Activated CD8-positive, alpha-beta memory T cell treated with anti-CD3 and anti-CD28 coated beads for 24 hours (primary cell): ENCODE measurements around the gene FBLN5.

Experiments used
- DNase-seq: peaks from one replicate; pipeline ENCODE4 v3.0.0-alpha.2; 2020

Gene FBLN5, protein sequence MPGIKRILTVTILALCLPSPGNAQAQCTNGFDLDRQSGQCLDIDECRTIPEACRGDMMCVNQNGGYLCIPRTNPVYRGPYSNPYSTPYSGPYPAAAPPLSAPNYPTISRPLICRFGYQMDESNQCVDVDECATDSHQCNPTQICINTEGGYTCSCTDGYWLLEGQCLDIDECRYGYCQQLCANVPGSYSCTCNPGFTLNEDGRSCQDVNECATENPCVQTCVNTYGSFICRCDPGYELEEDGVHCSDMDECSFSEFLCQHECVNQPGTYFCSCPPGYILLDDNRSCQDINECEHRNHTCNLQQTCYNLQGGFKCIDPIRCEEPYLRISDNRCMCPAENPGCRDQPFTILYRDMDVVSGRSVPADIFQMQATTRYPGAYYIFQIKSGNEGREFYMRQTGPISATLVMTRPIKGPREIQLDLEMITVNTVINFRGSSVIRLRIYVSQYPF

DNA sequence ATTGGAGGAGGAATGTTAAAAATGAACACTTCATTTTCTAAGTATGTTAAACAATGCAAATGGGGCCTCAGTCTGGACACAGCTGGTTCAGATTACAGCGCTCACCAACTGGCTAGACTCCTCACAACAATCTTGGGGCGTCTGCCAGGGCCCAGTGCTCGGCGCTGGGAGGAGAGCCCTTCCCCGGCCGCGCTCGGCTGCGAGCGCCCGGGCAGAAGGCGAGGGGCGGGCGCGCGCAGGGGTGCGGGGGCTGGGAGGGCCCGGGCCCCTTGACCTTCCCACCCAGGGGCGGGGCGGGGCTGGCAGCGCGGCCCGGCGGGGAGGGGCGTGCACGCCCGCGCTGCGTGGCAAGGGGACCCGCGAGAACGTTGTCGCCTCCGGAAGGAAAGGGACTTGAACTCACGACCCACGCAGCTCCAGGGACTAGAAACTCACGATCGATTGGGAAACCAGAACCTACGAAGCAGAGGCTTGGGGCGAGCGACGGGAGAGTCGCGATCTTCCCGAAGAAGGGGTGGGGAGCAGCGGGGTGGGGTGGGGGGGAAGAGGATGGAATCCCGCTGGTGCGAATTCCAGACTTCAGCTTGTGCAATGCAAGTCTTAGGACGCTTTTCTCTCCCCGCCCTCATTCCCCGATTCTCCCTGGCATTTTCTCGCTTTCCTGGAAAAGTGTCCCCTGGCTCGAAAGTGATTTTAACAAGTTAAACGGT is at the start of gene FBLN5:
Gene FBLN5 (minus strand): TSS at position 220 of the 710 bp plus-strand sequence. CDS start 465 bp downstream, outside the sequence.
- peak; percentile 73 for DNase-seq

DNA sequence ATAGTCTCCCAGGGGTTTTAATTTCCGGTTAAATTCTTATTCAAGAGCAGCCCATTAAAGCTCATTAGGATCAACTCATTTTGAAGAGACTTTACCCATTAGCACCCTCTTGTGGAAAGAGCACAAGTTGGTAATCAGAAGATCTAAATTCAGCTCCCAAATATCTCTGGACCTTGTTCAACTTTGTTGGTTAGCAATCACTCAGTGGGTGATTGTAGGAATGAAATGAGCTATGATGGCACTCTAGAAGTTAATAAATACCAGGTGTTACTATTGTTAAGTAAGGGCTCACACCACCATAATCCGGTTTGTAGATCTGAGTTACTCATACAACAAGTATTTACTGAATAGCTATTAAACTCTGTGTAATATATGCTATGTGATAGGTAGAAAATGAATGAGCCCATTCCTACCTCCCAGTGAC is 49.5 kb upstream of the FBLN5 start:
- DNase-seq: no peak

DNA sequence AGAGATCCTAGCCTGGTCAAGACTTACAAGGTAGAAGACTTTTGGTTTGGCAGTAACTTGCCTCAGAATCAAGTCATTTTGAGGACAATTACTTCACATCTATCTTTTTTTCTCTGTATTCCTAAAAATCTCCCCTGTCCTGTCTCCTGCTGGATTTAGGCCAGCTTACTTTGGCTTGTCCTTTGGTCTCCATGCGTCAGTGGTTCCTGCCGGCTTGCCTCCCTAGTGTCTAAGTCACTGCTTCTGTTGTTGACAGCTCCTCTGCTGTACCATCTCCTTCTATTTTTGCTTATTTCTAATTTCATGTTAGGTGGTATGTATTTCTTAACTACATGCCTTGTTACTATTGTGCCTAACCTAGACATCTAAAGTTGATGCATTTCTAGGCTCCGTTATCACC is 39.7 kb upstream of the FBLN5 start:
- no peak for DNase-seq

DNA sequence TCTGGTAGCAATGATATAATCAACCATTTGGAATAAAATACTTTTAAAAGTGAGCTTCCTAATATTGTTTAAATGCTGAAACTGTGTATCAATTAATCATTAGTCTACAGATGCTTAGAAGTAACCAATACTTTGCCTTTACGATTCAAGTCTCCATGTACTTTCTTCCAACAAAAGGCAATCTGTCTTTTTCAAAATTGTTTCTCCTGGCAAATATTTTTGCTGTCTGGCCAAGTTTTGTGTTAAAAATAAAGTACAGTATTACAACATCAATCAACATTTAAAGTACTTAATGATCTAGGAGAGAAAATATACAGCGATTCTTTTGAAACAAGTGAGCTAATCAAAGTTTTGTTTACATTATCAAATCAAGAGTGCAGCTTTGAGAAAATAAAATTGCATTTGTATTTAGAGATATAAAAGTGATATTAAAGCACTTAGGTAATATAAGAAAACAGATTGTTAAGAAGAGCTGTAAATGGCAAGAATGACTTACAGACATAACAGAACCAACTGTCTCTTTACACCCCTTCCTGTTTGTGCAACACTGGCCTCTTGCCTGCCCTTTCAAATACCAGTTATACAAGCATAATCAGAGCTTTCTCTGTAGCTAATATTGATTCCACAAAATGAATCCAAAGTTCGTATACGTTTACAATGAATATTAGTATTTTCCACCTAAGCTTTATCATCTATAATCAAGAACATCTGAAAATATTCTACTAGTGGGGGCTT is 38.2 kb upstream of the FBLN5 start:
- DNase-seq: no peak

DNA sequence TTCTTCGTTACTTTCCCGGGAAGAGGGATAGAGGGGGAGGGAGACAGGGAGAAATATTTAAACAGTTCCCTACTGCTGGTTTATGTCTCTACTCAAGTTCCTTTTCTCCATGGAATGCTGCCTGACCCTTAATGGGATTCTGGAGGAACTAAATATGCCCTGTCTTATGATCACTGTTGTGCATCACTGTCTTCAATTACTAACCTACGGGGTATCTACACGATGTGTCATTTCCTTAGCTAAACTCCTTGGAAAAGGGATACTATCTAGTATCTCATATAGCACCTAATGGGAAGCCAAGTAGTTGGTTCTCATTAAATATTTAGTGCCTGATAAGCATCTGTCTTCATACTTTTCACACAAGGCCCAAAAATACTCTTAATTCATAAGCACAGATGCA is 37.5 kb upstream of the FBLN5 start:
- no peak for DNase-seq

DNA sequence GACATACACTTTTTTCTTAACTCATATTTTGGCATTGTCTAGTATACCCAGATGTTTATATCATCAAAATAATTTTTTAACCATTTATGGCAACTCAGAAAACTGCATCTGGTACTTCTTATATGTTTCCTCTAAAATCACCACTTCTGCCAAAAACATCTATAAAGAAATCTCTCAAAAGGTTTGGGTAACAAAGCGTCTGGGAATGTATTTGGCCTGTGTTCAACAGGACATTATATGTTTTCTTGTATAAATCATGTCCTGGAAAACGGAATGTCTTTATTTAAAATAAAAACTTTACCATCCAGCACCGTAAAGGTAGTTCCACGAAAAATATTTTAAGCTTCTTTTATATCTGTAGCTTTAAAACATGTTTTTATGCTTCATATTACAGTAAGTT is 36.1 kb upstream of the FBLN5 start:
- DNase-seq: no peak

DNA sequence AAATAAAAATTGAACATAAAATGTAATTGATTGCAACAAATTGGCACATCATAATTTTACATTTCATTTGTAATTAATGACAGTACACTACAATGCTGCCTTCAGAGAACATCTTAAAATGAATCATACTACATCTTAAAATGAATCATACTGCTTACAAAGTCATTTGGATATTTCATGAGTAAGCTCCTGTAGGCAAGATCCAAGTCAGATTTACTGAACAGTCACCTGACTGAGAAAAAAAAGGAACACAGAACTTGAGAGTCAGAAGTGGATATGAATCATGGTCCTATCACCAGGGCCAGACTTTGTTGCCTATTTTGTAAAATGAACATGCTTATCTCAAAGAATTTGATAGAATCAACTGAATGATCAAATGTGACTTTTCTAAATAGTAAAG is 32.7 kb upstream of the FBLN5 start:
- no peak for DNase-seq

DNA sequence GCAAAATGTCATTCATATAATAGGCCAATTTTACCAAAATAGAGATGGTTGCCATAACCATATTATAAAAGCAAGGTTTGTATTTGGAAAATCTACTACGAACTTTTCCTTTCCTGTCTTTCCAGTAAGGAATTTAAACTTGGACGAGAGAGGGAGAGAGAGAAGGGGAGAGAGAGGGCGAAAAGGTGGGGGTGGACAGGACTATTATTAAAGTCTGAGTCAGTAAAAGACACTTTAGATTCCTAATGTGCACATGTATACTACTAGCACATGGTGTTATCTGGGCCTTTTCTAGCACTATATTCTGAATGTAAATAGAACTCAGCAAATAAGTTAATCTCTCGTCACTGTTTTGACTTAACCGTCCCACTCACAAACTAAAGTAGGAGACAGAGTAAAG is 30.4 kb upstream of the FBLN5 start:
- DNase-seq: no peak

DNA sequence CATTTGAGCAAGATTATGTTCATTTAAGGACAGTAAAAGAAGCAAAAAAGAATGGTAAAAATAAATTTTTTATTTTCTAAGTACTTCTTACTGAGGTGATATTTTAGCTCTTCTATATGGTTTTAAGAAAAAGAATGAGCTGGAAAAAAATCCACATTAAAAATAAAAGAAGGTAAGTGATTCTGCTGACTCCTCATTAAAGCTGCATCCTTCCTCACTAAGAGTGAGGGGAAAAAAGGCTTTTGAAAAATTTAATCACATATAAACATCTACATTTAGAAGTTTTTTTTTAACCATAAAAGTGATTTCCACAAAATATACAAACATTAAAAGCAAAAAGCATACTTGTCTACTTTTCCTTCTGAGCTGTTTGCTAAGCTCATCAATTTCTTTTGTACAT is 28.3 kb upstream of the FBLN5 start:
- DNase-seq: no peak

DNA sequence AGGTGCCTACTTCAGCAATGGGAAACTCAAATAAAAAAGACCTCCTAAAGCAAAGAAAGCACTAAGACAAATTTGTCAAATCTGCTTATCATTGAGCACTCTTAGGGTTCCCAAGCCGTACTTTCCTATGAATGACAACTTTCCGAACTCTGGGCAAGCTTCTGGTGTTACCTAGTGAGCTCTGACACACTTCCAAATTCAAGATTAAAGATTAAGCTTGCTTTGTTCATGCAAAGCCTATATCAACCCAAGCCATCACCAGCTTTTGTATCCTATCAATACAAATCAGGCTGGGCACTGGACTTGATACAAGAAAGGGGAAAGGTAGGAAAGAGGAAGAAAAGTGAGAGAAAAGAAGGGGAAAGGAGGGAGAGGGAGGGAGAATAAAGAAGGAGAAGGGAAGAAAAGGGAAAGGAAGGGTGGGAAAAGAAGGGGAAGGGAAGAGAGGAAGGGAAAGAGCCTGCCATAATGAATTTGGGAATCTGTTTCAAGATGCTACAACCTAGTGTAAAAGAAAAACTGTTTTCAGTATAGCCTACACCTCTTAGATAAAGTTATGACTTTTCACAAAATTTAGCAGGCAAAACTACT is 23.8 kb upstream of the FBLN5 start:
- DNase-seq: no peak

DNA sequence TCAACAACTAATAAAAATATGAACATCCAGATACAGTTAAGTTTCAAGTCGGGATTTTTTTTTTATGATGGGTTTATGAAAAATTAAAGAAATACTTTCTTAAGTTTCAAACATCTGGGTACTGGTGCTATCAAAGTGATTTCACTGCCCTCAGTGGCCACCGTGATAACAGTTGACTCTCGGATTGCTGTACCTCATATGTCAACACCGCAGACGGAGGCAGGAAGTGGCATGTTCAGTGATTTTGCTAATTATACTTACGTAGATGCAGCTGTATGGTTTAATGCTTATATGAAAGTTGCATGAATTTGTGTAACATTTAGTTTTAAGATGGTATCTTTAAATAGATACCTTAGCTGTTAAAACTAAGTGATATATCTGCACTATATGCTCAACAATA is 20.8 kb upstream of the FBLN5 start:
- DNase-seq: no peak

DNA sequence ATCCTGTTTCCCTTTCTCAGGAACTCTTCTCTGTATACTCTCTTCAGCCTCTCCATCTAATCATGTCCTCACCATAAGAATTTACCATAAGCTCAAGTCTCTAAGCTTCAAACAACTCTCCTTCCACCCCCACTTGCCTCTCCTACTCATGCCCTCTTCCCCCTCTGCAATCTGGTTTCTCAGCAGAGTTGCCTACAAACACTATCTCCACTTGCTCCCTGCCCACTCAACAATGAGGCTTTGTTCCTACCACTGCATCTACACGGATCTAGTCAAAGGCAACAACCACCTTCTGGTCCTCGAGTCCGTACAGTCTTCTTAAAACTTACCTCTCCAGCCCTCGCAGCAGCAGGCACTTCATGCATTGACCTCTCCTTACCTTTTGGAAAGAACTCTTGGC is 17.2 kb upstream of the FBLN5 start:
- no peak for DNase-seq

DNA sequence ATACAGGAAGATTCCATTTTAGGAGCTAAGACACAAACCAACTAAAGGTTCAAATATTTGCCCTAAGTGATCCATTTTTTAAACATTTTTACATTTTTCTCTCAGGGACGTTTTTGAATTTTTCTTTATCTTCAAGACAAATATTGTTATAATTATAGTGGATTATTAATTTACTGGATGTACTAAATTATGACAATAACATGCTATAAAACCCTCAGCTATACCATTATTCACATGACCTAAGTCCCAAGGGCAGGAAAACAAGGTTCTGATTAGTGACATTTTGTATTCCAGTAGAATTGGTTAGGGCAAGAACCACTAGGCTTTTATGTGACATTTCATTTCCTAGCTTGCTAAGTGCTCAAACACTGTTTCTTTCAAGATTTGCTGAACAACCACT is 16.5 kb upstream of the FBLN5 start:
- DNase-seq: no peak

DNA sequence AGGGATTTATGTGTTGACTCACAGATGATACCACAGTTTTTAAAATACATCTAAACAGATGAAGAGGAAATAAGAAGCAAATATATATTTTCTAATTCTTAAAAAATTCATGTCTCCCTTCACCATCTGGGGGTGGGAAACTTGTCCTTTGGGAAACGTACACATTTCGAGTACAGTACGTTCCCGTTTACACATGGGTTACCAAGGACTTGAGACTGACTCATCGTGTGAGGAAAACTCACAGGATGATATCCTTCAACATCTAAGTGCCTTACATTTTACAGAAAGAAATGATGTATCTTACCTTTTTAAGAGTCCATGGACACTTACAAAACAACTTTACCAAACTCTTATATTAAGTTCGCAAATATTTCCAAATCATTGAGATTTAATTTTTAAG is 16.0 kb upstream of the FBLN5 start:
- DNase-seq: no peak

DNA sequence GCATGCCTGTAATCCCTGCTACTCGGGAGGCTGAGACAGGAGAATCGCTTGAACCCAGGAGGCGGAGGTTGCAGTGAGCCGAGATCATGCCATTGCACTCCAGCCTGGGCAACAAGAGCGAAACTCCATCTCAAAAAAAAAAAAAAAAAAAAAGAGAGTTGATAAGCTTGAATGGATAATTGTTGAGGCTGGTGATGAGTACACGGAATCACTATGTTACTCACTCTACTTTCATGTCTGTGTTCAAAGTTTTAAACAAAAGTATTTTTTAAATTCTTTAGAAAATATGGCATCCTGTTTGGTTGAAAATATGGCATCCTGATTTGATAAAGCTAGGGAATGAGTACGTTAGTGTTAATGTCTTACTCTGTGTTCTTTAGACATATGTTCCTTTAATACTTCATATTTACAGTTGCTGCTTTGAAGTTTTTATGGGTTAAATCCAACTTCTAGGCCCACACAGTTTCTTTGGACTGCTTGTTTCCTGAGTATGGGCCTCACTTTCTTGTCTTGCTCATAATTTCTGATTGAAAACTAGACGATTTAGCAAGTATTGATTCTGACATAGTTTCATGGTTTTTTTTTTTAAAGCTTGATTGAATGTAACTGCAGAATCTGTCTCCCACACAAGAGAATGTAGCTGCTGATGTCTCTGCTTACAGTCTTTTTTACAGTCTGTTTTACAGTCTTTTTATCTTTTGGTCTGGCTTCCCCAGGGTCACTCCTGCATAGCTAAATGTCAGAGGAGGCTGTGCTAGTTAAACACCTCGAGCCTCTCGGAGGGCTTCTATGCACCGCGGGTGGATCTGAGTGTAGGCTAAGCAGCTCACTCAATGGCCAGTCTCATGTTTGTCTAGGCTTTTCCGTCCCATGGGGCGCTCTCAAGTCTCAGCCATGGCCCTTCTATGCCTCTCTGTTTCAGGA is 14.1 kb upstream of the FBLN5 start:
- DNase-seq: no peak

DNA sequence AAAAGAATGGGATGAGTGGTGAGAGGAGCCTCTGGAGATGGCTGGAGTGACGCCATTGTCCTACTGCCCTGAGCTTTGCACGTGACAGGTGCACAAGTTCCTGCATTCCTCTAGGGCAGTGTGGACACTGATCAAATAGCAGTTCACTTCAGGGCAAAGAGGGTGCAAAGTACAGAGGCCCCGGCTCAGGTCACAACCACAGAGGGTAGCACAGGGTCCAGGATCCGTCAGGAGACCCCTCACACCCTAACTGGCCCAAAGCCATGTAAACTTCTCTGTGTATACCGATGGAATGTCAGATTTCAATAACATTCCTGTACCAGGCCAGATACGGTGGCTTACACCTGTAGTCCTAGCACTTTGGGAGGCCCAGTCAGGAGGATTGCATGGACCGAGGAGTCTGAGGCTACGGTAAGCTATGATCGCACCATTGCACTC is 10.4 kb upstream of the FBLN5 start:
- DNase-seq: no peak

DNA sequence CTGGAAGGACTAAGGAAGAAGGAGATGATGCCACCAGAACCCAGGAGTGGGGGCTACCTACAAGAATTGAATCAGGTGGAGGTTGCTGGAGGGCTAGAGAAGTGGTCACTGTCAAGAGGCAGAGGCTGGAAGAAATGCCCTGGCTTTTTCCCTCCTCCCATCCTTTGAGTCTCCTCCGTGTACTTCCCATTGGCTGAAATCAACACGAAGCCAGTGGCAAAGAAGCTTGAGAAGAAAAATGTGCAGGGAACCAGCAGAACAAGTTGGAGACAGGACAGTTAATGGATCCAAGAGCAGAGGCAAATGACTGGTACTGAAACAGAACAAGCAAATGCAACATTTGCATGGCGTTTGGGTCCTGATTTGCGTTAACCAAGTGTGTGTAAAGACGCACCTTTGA is 9.1 kb upstream of the FBLN5 start:
- DNase-seq: no peak

DNA sequence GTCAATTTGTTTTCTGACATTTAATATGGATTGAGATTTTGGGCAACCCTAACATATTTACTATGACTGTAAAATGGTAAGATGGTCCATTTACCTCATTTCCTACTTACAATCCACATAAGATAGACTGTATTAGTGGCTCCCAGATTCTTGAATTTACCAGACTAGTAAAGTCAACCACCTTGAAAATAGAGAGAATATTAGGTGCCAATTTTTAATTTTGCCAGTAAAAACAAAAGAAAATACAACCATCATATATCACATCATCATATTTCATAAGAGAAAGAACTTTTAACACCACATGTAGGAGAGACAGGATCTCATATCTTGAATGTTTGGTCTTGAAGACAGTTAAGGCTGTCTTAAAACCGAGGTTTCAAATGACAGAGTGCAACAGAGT is 7.7 kb upstream of the FBLN5 start:
- no peak for DNase-seq

DNA sequence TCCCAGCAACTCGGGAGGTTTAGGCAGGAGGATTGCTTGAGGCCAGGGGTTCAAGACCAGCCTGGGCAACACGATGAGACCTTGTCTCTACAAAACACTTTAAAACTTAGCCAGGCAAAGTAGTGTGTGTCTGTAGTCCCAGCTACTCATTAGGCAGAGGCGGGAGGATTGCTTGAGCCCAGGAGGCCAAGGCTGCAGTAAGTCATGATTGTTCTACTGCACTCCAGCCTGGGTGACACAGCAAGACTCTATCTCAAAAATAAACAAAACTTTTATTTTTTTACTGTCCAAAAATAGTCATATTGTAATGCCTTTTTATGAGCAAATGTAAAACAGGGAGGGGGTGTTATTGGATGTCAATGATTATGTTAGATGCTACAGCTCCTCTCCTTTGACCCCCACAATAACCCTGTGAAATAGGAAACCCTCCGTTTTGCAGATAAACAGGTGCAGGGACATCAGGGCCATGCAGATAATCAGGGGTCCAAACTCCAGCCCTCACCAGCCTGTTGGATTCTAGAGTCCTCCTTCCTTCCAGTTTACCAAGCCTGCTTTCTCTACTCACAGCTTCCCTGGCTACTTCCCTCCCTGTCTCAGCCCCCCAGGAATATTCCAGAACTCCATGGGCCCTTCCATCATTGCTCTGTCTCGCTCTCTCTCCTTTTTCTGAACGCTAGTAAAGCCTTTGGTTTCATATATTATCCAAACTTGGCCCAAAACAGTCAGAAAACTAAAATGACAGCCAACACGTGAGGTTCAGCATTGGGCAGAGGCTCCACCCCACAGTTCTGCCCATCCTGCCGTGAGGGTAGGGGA is 5.9 kb upstream of the FBLN5 start:
- DNase-seq: no peak

DNA sequence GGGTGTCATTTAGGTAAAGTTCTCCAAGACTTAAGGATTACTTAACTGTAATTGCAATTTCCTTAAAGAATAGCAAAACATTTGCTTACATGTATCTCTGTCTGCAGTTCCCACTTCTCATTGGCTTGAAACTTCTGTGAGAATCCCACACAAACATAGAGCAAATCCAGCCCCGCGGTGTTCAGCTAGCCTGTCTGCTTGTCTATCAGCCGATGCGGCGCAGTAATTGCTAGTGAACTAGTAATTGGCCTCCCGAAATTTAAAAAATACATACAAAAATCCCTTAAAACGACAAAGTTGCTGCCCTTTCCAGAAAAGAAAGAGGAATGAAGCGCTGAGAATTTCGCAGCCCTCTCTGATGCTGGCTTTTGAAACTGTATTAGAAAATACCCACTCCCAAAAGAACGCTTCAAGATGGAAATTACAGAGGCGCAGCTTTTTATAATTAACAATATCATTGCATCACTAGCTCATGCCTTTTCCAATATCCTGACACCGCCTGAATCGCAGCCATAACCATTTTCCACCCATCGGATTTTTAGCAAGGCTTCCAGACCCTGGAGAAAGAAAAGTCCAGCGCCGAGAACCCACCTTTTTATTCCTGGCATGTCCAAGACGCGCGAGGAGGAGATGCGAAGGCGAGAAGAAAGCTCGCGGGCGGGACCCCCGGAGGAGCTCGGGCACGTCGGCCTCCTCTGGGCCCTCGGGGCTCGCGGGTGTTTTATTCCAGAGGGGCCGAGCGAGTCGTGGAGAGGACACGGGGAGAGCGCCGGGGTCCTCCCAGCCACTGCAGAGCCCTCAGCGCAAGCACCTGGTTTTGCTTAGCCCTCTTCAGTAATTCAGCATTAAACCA is 646 bp downstream of the FBLN5 start:
- DNase-seq: no peak
